GM12875 (cell line): Measurements from ENCODE around the gene TWIST2.

ENCODE experiments used
- H3K4me3 ChIP-seq: one replicate; pipeline ENCODE4 v1.5.1; 2011; ENCODE audit warnings: low read depth, low read length, control low read depth
- CTCF ChIP-seq: IDR thresholded peaks from 2 replicates; pipeline ENCODE4 v1.5.1; 2011; ENCODE audit warnings: low read depth, mild to moderate bottlenecking, control low read depth, inconsistent platforms, low read length, moderate library complexity, borderline replicate concordance; ENCODE audit not compliant: insufficient read depth

Gene TWIST2

GRCh38 chr2:238946318-238947242 is 98.7 kb downstream of the TWIST2 start:
- no peak overlapping the region for H3K4me3 ChIP-seq
- TF ChIP-seq CTCF, result no peak

- no peak overlapping the region for H3K4me3 ChIP-seq
- TF ChIP-seq CTCF, result no peak
Observed at GRCh38 chr2:238947243-238947760, 99.4 kb downstream of the TWIST2 start.

- TF ChIP-seq CTCF, result no peak
- H3K4me3 ChIP-seq, result no peak overlapping the region
Observed at GRCh38 chr2:238947920-238948710, 100.2 kb downstream of the TWIST2 start.

DNA sequence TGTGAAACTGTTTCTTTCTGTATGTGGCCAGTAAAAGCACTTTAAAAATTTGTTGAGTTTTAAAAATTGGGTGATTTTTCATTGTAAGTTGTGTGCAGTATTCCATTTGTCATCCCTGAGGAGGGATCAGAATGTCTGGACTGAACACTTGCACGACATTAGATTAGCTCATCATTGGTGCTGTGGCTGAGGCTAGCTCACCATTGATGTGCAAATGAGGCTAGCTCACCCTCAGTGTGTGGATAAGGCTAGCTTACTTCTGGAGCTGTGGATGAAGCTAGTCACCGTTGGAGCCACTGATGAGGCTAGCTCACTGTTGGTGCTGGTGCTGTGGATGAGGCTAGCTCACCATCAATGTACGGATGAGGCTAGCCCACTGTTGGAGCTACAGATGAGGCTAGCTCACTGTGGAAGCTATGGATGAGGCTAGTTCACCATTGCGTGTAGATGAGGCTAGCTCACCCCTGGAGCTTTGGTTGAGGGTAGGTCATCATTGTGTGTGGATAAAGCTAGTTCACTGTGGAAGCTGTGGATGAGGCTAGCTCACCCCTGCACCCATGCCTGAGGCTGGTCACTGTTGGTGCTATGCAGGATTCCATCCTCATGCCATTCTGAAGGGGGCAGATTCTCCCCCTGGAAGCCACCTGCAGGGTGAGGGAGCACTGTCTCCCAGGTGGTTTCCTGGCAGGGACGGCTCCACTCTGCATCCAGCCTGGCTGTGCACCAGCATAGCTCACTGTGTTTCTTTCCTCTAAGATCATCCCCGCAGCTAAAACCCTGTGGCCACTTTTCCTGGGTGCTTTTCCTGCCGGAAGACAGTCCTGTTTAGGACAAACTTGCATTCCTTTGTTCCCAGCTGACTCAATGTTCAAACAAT is 101.1 kb downstream of the TWIST2 start:
- H3K4me3 ChIP-seq, result no peak overlapping the region
- no peak for TF ChIP-seq CTCF

- no peak overlapping the region for H3K4me3 ChIP-seq
- no peak for TF ChIP-seq CTCF
Observed at GRCh38 chr2:238949710-238950345, 101.9 kb downstream of the TWIST2 start.

DNA sequence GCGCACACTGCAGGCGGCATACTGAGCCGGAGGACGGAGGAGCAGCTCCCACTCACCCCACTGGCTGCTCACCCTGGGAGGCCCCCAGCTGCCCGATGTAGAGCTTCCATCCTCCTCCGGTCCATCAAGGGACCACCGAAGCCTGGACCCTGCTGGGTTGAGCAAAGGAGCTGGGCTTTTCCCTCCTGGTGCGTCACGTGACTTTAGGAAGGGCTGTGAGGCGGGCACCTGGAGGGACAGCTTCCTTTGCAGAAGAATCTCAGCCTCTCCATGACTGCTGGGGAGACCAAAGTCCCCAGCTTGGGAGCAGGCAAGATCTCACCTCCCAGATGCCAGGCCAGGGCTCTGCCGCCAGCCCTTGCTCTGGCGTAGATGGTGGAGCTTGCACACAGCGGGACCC is 102.7 kb downstream of the TWIST2 start:
- TF ChIP-seq CTCF, result no peak
- no peak overlapping the region for H3K4me3 ChIP-seq
